ENCODE measurements around the gene PTPRE. TPM values are rescaled to one million over a fixed set of nuclear protein-coding genes. Genes with fewer than 3 reads are reported as not detected.
A peak's percentile ranks its signal among the peaks of the same experiment; 100 is the strongest.

PTPRE gene
- total RNA-seq, 1 donor from 2014 or later = 19.6 TPM

DNA sequence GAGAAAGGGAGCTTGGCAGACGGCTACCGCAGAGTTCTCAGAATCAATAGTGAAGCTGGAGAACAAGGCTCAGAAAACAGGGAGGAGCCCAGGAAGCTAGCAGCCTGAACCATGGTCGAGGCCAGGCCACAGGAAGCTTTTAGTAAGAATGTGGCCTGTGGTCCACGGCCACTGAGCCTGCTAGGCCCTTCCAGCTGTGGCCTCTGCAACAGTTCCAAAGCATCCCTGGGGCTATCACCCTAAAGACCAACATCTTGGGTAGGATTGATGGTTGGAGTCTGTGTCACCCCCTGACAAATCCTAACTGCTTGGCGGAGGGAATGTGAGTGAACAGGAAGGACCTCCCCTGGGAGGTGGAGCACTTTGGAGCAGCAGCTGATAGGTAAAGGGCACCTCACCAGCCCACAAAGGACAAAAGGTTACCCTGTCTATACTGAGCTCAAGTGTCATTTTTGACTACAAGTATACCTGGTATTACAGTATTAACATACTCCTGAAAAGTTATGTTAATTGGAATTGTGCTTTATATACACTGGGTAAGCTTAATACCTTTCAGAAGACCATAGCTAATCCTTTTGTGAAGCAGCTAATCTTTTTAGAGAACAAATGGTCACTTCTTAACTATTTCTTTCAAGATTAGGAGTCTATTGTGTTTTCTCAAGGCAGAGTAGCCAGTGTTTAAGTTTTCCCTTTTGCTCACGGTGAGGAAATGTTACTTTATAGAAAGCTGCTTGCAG, 18.7 kb downstream of the PTPRE start:
- DNase-seq (ENCODE audit: low read depth) = no peak

DNA sequence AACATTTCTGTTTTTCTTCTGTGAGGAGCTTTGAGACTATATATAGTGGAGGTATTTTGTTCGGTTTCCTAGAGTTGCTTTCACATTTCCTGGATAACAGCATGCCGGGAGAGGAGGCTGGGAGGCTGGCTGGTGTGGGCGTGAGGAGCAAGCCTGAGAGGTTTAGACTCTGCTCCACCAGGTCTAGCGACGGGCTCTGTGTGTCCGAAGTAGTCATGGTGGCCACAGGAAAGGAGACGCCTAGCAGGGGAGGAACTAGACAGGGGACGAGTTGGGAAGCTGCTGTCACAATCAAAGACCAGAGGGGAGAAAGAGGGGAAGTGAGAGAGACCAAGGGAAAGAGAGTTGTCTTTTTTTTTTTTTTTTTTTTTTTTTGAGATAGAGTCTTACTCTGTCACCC, 19.6 kb downstream of the PTPRE start:
- no peak for DNase-seq (ENCODE audit: low read depth)

DNA sequence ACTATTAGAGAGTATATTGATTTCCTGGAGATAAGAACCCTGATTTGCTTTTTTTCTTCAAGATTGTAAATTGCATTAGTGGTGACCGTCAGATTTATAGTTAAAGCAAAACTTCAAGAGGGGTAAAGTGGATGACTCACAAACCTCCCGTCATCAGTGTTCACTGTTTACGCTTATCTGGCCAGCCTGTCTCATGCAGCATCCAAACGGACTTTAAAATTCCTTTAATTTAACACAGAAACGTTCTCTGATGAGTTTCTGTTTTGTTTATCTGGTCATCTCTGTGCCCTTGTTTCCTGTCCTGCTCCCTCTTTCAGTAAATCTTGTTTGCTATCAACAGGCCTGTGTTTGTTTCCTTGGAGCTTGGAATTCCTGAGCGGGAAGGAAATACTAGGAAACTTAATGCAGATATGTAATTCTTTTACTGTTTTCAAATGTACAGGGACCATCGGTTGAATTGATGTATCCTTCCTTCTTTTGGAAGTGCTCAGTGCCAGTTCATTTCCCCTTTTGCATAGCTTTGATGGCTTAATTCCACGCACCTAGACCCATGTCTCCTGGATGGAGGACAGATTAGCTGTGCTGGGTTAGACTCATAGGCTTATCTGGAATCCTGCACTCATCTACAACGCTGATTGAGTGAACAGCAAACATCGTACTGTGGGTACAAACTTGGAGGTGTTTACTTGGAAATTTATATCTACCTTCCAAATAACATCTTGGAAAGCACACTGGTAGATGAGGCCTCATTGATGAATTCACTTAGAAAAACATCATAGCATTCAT, 21.3 kb downstream of the PTPRE start:
- peak; percentile 34 for DNase-seq (ENCODE audit: low read depth)

DNA sequence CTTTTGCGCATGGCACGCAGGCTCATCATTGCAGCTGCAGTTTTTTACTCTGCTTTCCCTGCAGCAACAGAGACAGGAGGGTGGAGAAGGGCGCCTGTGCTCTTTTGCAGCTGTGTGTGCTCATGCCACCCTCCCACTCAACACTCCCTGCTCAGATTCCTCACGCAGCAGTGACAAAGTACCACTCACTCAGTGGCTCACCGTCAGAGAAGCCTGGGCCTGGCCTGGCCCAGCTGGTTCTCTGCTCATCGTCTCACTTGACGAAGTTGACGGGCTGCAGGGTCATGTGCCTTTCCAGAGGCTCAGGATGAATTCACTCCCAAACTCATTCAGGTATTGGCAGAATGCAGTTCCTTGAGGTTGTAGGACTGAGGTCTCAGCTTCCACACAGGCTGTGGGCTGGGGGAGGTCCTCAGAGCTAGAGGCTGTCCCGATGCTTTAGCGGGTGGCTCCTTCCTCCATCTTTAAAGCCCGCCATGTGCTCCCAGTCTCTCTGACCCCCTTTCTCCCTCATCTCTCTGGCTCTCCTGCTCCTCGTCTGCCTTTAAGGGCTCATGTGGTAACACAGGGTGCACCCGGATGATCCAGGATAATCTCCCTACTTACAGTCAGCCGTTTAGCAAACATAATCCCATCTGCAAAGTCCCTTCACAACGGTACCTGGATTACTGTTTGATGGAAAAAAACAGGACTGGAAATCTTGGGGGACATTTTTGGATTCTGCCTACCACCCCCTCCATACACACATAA, 25.8 kb downstream of the PTPRE start:
- no peak for DNase-seq (ENCODE audit: low read depth)

DNA sequence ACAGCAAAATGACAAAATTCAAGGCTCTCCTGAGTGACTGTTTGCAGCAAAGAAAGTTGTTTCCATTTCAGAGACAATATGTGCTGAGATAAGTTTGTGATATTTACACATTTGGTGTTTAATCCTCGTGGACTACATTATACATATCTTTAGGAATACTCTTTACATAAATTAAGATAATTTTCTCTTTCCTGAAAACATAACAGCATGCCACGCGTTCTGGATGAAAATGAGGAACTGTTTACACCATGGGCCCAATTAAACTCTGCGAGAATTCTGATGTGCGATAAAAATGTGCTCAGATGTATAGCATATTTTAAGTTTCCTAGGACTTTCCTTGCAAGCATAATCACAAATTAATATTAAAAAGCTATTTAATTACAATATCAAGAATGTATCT, 26.4 kb downstream of the PTPRE start:
- no peak for DNase-seq (ENCODE audit: low read depth)

DNA sequence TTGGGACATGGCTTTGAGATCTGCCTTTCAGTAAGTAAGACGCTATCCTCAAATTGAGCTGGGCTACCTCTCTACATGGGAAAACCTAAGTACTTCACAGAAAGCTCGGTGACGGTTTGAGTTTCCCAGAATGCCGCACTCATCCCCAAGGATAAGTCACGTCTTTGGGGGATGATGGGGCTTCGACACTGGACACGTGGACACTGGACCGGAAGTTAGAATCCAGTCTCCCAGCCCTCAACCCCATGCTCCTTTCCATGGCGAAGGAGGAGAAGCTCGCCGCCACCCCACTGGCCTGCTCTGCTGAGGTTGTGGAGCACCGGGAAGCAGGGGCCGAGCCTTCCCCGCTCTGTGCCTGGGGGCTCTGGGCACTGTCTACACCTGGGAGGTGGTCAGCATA, 27.5 kb downstream of the PTPRE start:
- no peak for DNase-seq (ENCODE audit: low read depth)

DNA sequence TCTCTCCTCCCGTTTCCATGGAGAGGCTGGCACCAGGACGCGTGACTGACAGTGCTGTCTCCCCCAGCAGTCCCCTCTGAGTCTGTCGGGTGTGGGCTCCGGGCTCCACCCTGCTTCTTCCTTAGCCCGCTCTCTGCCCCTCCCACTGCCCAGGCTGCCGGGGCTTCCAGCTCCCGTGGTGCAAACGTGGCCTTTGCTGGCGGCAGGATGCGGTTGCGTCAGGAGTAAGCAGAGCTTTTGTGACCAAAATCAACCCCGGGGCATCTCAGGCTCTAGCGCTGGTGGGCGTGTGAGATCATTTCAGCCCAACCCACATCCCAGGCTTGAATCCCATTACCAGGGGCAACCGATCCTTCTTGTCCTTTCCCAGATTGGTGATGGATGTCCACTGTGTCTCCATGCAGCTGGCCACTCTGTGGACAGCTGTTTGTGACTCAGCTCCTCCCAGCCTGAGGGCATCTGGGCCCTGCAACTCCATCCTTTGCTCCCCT, 28.2 kb downstream of the PTPRE start:
- no peak for DNase-seq (ENCODE audit: low read depth)

DNA sequence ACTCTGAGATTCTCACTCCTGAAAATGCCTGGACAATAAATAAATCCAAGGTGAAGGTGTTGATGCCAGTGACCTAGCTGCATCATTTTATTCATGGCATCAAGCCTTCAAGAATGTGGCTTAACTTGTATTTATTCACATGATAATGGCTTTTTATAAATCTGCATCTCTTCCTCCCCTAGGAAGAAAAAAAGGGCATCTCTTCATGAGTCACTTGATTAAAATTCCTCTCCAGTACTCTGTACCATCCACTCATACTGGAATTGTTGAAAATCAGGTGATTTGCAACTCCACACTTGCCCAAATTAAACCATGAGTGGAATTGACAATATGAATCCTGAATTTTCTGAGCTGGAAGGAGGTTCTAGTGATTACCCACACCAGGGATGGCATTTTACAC, 30.2 kb downstream of the PTPRE start:
- DNase-seq (ENCODE audit: low read depth) = peak; percentile 52

DNA sequence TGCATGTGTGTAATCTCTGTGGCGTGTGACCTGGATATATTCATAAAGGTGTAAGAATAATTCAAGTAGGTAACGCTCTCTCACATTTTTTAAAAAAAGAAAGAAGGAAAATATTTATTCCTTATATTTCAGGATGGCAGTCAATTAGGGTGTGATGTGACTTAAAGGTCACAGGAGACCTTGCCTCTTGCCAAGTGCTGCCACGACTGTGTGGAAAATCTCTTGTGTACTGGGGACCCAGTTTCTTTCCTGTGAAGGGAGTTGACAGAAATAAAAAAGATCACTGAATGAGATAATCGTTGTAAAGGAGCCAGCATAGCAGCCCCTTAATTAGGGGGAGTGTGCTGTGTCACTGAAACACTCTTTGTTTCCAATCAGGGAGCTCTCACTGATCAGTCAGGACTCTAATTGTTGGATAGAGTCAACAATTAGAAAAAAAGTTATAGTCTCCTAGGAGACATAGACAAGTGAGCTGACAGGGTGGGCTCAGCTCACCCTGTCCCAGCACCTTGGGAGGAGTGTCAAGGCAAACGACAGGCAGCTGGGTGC, 31.1 kb downstream of the PTPRE start:
- no peak for DNase-seq (ENCODE audit: low read depth)

DNA sequence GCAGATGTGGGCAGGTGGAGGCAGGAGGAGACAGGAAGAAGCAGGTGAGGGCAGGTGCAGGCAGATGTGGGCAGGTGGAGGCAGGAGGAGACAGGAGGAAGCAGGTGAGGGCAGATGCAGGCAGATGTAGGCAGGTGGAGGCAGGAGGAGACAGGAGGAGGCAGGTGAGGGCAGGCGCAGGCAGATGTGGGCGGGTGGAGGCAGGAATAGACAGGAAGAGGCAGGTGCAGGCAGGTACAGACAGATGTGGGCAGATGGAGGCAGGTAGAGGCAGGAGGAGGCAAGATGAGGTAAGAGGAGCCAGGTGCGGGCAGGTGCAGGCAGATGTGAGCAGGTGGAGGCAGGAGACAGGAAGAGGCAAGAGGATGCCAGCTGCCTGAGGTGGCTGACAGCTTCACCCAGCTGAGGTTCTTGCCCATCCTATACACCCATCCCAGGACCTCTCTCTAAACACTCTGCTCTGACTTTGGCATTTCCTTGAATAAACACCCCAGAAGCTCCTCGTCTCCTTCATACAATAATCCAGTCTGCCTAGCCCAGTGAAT, 33.0 kb downstream of the PTPRE start:
- no peak for DNase-seq (ENCODE audit: low read depth)

DNA sequence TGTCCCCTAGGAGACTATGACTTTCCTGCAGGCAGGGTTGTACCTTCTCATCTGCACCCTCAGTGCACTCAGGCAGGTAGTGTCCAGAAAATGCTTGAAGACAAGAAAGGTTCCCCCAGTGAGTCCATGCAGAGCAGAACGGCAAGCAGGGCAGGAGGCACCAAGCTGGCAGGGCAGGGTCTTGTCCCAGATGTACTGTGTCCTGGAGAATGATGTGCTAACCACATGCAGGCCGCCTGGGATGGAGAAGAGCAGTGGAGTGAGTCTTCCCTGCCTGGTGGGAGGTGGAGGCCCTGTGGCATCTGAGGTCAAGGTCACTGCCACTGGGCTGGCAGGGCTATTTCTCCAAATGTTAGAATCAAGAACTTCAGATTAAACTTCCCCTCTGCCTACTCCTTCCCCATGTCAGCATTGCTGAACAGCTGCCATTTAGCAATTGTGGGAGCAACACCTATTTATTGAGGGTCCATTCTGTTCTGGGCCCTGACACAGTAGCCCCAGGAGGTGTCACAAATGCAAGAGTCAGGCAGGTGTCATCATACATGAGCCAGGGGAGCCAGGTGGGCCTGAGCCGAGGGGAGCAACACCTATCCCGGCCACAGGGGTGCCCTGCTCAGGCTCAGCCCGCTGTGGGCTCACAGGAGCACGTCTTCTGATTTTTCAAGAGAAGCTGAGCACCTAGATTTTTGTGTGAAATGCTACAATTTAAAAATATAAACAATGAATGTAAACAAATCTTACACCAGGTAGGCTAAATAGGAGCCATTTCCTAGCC, 34.1 kb downstream of the PTPRE start:
- DNase-seq (ENCODE audit: low read depth) = no peak

DNA sequence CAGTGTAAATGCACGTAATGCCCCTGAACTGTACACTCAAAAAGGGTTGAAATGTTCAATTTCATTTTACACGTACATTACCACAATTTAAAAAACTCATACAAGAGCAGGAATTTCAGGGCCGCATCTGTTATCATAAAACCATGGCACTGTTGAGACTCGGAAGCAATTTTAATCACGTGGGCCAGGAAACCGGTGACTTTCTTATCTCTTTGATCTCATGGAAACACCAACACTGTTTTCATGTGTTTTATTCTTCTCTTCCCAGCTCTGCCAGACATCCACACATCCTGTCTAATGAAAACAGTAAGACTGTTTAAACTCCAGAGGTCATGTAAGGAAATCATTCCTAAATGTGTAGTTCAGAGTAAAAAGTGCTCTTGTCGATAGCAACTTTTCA, 35.9 kb downstream of the PTPRE start:
- no peak for DNase-seq (ENCODE audit: low read depth)

DNA sequence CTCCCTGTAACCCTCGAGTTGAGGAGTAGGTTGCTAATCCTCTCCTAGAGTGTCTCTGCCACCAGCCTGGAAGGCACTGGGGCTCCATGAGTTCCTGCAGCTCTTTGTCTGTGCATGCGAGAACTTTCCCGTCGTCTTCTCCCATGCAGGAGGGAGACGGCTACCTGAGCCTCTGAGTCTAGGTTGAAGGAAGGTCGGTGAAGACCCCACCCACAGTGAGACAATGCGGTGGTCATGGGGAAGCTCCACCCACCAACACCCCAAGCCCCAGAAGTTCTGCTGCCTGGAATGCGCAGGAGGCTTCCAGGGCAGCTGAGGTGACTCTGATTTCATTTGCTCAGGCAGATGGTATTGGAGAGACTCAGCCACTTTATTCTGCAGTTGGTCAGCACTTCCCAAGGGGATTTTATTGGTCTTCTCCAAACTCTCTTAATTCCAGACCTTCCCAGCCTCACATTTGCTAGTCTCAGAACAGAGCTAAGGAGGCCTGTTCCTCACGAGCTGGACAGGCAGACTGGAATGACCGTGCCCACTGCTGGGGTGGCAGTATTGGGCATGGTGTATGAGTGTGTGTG, 36.5 kb downstream of the PTPRE start:
- no peak for DNase-seq (ENCODE audit: low read depth)

DNA sequence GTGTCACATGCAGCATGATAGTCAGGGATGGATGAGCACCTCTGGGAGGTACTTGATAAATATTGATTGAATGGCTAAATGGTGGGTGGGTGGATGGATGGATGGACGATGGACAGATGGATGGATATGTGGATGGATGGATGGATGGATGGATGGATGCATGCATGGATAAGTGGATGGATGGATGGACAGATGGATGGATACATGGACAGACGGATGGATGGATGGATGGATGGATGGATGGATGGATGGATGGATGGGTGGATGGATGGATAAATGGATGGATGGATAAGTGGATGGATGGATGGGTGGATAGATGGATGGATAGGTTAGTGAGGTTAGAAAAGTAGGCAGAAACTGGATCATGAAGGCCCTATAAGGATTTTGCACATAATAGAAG, 37.4 kb downstream of the PTPRE start:
- DNase-seq (ENCODE audit: low read depth) = no peak

DNA sequence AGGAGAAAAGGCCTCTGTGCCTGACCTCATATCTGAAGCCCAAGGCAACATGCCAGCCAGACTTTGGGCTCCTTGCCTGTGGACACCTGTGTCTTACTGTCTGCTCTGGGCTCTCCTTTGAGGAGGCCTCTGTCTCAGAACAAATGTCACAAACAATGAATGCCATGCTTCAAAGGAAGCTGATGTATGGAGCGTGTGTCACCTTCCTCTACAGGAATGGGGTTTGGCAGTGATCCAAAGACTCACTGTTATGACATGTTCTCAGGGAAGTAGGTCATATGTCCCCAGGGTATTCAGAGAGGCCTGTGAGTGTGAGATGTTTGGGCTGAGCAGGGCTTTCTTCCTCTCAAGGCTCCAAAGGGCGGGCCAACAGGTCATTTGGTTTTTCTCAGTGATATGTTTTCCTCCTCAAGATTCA, 38.4 kb downstream of the PTPRE start:
- peak; percentile 91 for DNase-seq (ENCODE audit: low read depth)

DNA sequence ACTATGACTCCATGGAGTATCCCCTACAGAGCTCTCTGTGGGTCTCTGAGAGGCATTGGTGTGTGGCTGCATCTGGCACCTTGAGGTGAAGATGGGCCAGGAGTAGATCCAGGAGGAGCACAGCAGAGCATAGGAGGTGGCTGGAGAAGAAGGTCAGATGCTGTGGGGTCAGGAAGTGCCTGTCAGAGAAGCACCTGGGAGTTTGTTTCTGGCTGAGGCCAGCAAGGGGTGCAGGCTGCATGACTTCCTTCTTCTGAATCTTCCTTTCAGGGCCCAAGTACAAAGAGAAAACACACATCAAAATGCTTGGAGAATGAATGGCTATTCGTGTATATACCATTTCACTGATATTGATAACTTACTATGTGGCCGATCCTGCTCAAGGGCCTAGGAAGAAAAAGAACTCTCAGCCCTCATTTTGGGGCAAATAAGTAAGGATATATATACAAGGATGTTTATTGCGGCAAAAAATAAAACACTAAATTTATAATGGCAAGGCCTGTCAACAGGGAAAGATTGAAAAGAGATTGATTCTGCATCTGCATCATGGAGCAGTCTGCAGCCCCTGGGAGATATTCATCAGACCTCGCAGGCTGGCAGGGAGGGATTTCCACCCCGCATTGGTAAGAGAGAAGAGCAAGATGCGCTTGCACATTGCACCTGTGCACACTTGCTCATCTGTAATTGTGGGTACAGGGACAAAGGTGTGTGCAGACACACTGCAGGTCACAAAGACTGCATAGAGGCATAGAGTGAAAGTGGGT, 39.2 kb downstream of the PTPRE start:
- no peak for DNase-seq (ENCODE audit: low read depth)

DNA sequence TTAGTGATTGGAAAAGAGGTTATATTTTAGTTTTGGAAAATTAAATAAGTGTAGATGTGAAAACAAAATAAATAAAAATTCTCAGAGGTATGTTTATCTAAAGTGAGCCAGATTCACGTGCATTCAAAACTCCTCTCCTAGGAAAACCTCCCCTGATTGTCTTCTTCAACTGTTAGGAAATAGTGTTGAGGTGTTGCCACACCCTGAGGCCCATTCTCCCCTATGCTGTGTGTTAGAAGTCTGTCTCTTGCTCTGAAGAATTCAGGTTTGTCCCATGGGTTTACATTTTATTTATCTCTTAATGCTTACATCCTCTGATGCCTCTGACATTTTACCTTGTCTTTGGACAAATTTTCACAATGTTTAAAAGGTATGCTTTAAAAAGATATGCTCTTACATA, 40.3 kb downstream of the PTPRE start:
- no peak for DNase-seq (ENCODE audit: low read depth)

DNA sequence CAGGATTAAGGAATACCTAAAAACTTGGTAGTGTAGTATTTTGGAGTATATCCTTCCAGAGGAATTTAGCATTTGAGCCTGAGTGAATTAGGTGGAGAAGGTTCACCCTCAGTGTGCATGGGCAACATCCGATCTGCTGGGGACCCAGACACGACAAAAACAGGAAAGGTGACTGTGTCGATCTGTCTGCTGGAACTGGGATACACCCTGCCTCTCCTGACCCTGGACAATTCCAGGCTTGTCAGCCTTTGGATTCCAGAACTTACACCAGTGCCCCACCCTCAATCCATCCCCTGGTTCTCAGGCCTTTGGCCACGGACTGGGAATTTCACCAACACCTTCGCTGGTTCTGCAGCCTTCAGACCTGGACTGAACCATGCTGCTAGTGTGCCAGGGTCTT, 41.9 kb downstream of the PTPRE start:
- no peak for DNase-seq (ENCODE audit: low read depth)

DNA sequence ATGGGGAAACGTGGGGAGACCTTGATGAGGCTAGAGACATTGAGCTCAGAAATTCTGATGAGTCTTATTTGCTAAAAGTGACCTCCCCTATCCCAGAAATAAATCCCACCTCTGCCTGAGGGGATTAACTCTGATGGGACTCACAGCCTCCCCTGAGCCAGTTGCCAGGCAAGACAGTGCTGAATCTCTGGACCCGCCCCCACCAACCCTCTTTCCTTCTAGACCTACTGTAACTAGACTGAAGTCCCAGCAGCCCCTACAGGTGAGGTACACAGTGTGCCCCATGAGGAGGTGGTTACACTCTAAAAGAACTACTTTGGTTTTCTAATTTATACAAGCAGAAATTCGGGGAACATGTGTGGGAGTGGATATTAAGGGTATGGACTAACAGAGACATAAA, 42.9 kb downstream of the PTPRE start:
- no peak for DNase-seq (ENCODE audit: low read depth)

Data from renal cortical epithelial cell (primary cell).